GOT3 (cell line): ENCODE results near the gene PLA2G12A.
"Not testable (repeated sequence)": the region's sequence is repeated elsewhere in the genome, so short reads cannot be mapped to it uniquely, and the experiment has no call there.

Experiments
- DNase-seq: peaks from one replicate; lab custom pipeline; 2025; ENCODE audit warnings: mixed read lengths; lab: John Stamatoyannopoulos, UW

The PLA2G12A gene

GRCh38 chr4:109728385-109728784 lies 1.5 kb downstream of the PLA2G12A start:
- DNase-seq = no peak

DNA sequence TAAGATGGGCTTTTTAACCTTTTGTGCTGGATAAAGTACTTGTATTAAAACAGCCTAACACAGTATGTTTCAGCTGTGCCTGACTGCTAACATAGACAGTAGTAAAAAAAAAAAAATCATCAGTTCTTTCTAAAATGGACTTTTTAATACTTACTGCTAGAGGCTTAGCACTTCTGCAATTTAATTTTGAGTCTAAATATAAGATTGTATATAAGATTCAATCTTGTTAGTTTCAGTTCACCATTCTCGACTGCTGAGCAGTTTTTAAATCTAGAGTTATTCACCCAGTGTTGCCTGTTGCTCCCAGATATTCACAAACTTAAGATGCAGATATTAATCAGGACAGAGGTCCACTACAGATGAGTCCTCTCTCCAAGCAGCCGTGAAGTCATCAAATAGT lies 6.8 kb downstream of the PLA2G12A start:
- no peak for DNase-seq

DNA sequence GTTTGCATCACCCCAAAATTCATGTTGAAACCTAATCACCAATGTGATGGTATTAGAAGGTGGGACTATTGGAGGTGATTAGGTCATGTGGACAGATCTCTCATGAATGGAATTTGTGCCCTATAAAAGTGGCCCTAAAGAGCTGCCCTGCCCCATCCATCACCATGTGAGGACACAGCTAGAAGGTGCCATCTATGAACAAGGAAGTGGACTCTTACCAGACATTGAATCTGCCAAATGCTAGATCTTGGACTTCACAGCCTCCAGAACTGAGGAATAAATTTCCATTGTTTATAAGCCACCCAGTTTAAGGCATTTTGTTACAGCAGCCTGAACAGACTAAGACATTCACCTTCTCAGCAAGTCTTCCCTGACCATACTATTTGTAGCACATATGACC lies 7.5 kb downstream of the PLA2G12A start:
- DNase-seq = no peak

DNA sequence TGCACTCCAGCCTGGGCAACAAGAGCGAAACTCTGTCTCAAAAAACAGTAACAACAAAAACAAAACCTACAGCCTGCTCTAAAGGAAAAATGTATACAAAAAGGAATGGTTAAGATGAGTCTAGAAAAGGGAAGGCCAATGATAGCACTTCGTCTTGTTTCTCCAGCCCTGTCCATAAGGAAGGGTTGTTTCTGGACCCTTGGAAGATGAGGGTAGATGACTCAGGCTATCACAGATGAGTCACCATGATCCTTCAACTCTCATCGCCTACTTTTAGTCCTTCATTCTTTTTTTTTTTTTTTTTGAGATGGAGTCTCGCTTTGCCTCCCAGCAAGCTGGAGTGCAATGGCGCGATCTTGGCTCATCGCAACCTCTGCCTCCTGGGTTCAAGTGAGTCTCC lies 8.8 kb downstream of the PLA2G12A start:
- DNase-seq = no peak

DNA sequence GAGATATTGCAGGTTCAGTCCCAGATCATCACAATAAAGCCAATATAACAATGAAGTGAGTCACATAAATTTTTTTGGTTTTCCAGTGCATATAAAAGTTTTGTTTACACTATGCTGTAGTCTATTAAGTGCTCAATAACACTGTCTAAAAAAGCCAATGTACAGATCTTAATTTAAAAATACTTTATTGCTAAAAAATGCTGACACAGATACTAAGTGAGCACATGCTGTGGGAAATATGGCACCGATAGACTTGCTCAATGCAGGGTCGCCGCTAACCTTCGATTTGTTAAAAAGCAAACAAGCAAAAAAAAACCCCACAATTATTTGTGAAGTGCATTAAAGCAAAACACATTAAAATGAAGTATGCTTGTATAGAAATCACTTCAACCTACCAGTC lies 10.3 kb downstream of the PLA2G12A start:
- no peak for DNase-seq

- DNase-seq = no peak
Observed at GRCh38 chr4:109718759-109719158, 11.1 kb downstream of the PLA2G12A start.

DNA sequence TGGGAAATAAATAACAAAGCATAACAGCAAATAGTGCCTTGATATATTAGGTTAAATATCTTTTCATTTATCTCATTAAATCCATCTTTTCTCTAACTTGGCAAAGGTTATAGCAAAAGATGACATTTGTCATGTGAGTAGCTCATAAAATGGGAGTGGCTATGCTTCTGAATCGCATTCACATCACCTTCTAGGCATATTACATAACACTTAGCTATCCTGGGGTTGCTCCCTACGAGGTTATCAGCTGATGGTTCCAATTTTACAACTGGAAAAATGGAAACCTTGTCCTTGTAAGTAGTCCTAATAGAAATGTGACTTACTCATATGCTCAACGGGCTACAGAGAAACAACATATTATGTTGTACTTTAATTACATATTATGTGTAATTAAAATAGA lies 16.4 kb downstream of the PLA2G12A start:
- DNase-seq = no peak

DNA sequence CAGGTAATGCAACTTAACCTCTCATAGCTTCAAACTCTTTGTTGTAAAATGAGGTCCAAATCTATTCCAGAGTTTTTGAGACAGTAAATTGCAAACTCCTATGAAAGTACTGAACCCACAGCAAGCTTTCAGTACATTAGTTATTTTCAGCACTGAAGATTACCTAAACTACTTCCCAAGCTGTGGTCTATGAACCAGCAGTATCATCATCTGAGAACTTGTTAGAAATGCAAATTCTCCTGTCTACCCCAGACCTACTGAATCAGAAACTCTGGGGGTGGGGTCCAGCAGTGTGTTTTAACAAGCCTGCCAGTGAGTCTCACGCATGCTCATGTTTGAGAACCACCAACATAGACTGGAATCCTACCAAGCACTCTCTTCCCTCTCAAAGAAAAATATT lies 20.9 kb downstream of the PLA2G12A start:
- DNase-seq = no peak

- no peak for DNase-seq
Observed at GRCh38 chr4:109708435-109708834, 21.4 kb downstream of the PLA2G12A start.

DNA sequence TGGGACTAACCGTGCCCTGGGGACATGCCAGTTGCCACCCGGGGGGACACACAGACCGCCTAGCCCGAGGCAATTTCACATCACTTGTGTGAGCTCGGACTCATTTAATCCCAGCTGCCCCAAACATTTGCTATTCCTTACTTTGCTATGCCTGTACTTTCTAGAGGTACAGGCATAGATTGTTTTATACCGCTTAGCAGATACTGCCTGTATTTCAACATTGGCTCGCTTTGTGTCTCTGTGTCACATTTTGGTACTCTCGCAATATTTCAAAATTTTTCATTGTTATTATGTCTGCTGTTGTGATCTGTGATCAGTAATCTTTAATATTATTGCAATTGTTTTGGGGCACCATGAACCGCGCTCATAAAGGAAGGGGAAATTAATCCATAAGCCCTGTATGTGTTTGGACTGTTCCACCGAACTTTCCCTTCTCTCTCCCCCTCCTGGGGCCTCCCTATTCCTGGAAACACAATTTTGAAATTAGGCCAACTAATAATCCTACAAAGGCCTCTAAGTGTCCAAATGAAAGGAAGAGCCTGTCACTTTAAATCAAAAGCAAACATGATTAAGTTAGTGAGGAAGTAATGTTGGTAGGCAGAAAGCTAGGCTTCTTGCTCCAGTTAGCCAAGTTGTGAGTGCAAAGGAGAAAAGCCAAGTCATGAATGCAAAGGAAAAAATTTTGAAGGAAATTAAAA lies 26.1 kb downstream of the PLA2G12A start:
- DNase-seq = no peak

GRCh38 chr4:109702950-109703663 lies 26.8 kb downstream of the PLA2G12A start, which contains the start of gene CASP6:
CASP6 (minus strand) TSS chr4:109703445; CDS start chr4:109703395, 50 bp downstream.
- peak; percentile 38 for DNase-seq

DNA sequence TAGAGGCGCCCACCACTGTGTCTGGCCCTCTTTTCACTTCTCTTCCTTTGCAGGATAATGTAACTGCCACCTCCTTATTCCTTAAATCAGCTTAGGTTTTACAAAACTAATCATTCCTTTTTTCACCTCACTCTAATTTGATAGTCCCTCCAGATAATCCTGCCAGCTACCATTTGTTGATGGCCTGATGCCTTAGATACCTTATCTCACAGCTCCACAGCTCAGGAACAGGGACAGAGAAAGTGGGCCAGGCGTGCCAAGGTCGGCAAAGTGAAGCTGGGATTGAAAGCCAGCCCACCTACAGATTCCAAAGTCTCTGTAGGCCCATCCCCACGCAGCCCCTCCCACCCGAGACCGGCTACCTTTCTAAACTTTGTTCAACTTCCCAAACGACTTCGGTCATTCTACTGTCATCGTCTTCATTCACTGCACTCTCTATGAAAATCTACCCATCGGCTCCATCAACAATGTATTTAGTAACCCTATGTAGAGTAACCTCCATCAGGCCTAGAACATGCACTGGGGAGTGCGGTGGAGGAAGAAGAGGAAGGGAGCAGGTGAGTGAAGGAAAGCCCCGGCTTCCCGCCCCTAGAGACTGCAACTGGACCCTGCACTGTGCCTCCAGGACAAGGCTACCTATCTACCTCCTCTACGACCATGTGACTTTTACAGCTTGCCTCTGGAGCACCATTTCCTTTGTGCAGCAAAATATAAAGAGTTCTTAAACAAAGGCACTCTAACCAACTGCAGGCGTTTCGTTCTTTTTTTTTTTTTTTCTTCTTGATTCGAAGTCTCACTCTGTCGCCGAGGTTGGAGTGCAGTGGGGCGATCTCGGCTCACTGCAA lies 28.1 kb downstream of the PLA2G12A start:
- DNase-seq = no peak

DNA sequence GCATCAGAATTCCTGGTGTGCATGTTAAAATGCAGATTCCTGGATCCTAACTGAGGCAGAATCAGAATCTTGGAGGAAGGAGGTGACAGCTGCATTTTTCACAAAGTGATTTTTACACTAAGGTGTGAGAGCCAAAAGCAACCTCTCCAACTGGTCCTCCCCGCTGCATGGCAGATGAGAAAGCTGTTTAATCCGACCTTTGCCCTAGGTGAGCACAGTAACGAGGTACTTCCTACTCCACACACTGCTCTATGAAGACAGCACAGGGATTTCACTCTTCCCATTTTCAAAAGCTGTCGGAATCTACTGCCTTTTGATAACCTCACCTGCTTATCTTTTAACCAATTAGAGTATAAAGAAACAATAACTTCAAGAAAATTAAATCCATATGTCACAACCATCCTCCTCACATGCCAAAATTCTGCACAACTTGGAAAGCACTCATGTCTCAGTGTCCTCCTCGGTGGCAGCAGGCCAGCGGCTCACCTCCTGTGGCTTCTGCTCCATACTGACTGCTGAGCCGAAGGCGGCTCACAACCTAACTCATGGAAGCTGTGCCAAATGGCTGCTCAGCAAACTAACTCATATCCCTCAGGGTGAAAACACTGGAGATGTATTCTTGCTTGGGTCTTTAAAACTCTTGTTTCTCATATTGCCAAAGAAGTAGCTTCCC lies 30.2 kb downstream of the PLA2G12A start:
- no peak for DNase-seq

DNA sequence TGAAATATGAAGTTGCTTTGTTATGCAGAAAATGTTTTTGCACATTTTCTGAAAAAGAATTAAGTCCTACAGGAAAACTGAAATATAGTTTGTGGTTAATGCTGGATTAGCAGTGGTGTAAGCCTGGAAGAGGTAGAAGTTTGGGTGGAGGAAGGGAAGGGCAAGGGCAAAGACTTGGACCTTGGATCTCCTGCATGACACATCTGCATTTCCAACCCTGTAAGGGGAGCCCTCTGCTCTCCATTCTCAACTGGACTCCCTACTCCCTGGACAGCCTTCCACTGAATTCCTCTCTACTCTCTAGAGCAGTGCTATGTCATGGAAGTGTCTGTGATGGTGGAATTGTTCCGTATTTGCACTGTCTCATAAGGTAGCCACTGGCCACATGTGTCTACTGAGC lies 31.2 kb downstream of the PLA2G12A start:
- DNase-seq = no peak

- DNase-seq = no peak
Observed at GRCh38 chr4:109691411-109691920, 38.4 kb downstream of the PLA2G12A start.

- no peak for DNase-seq
Observed at GRCh38 chr4:109690690-109691410, 39.0 kb downstream of the PLA2G12A start.

DNA sequence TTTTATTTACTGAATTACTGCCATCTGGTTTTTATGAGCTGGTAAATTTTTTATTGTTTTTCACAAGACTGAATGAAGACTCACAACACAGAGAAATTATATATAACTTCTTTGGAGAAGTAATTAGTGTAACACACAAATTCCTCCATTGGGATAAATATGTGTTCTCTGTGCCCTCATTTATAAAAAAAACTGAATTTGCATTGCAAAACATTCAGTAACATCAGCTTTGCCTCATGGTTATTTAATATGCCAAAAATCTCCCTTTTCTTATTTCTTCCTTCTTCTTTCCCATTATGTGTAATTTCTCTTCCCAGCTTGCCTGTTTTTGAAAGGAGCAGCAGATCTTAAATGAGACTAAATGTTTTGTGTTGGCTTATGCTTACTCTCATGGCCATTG lies 45.1 kb downstream of the PLA2G12A start:
- no peak for DNase-seq

DNA sequence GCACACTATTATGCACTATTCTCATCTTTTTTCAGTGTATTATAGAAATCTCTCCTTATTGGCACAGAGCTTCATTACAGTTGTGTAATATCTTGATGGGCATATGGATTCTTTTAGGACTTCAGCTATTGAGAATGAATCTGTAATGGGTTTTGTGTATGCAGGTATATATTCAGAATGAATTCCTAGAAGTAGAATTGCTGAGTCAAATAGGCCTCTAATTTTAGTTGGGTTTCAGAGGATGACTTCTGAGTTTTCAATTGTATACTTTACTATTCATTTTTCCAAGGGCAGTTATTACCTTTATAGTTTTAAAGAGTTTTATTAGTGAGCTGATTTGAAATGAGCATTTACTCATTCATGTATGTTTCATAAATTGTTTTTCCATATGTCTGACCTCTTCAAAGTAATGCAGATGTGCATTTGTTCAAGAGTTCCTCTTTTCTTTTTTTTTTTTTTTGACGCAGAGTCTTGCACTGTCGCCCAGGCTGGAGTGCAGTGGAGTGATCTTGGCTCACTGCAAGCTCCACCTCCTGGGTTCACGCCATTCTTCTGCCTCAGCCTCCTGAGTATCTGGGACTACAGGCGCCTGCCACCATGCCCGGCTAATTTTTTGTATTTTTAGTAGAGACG lies 46.1 kb downstream of the PLA2G12A start:
- no peak for DNase-seq

DNA sequence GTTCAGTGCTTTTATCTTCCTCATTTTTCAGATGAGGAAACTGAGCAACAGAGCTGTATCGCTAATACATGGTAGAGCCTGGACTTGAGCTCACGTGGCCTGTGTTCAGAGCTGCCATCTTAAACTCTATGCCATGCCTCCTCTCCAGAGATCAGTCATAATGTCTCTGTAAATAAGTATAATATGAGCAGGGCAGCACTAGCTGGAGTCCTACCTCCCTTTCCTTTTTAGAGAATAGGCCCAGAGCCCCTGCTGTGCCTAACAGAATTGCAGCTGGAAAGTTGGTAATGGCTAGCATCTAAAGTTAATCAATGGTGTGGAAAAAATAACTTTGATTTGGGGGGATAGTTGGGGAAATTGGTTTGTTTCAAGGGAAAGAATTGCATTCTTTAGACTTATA lies 47.0 kb downstream of the PLA2G12A start:
- DNase-seq = no peak

DNA sequence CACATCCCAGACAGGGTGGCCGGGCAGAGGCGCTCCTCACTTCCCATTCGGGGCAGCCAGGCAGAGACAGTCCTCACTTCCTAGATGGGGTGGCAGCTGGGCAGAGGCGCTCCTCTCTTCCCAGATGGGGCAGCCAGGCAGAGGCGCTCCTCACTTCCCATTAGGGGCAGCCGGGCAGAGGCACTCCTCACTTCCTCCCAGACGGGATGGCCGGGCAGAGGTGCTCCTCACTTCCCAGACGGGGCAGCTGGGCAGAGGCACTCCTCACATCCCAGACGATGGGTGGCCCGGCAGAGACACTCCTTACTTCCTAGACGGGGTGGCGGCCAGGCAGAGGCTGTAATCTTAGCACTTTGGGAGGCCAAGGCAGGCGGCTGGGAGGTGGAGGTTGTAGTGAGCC lies 50.9 kb downstream of the PLA2G12A start:
- not testable (repeated sequence) for DNase-seq

GRCh38 chr4:109678472-109678871 lies 51.4 kb downstream of the PLA2G12A start:
- not testable (repeated sequence) for DNase-seq
